ENCODE results near the gene NUP188.

DNA sequence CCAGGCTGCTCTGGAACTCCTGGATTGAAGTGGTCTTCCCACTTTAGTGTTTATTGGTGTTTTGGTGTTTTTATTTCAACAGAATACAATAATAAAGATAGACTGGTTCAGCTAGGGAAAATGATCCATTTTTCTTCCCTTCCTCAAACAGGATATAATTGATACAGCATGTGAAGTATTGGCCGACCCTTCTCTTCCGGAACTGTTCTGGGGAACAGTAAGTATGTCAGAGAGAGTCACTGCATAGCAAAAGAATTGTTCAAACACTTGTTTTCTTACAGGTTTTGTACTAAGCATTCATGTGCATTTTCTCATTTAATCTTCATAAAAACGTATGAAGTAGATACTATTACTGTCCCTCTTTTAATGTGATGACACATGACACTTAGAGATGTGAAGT, 31.6 kb downstream of the NUP188 start:
- TF ChIP-seq CTCF (conservative IDR thresholded peaks at IDR 0.05; ENCODE audit: low read depth, low read length): no peak
- no peak for TF ChIP-seq SMC3 (IDR thresholded peaks at IDR 0.05; ENCODE audit: low read depth, low read length)
- TF ChIP-seq POLR2A (IDR thresholded peaks at IDR 0.05; ENCODE audit: low read depth, low read length): no peak
- TF ChIP-seq RFX5 (IDR thresholded peaks at IDR 0.05; ENCODE audit: low read depth, low read length): no peak
- TF ChIP-seq CEBPB (IDR thresholded peaks at IDR 0.05; ENCODE audit: low read depth, low read length): no peak
- no peak for TF ChIP-seq RAD21 (IDR thresholded peaks at IDR 0.05; ENCODE audit: low read length)
- TF ChIP-seq USF2 (IDR thresholded peaks at IDR 0.05; ENCODE audit: low read depth, low read length): no peak
- TF ChIP-seq FOS (IDR thresholded peaks at IDR 0.05; ENCODE audit: low read depth, low read length): no peak
- no peak for TF ChIP-seq NFE2L2 (IDR thresholded peaks at IDR 0.05; ENCODE audit: low read depth, low read length)
- TF ChIP-seq MAFK (IDR thresholded peaks at IDR 0.05; ENCODE audit: low read depth, low read length): no peak
- no peak for TF ChIP-seq BHLHE40 (IDR thresholded peaks at IDR 0.05; ENCODE audit: low read depth, low read length)
- TF ChIP-seq MXI1 (IDR thresholded peaks at IDR 0.05; ENCODE audit: borderline replicate concordance, low read depth, low read length): no peak
- TF ChIP-seq, protein P1, sequence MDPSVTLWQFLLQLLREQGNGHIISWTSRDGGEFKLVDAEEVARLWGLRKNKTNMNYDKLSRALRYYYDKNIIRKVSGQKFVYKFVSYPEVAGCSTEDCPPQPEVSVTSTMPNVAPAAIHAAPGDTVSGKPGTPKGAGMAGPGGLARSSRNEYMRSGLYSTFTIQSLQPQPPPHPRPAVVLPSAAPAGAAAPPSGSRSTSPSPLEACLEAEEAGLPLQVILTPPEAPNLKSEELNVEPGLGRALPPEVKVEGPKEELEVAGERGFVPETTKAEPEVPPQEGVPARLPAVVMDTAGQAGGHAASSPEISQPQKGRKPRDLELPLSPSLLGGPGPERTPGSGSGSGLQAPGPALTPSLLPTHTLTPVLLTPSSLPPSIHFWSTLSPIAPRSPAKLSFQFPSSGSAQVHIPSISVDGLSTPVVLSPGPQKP (IDR thresholded peaks at IDR 0.05; ENCODE audit: borderline replicate concordance, low read depth, low read length): no peak
